B cell (primary cell): ENCODE measurements around the gene SPG7. TPM values are rescaled to one million over a fixed set of nuclear protein-coding genes. Genes with fewer than 3 reads are reported as not detected.

Experiments used
- ATAC-seq: fragments of 200-7000 bp; cut with Tn5 transposase; one replicate; pipeline ENCODE4 v1.10.0; 2021; ENCODE audit warnings: low read depth, mild to moderate bottlenecking, moderate number of reproducible peaks, moderate library complexity
- CTCF ChIA-PET: fragments of 350-600 bp; sonication (Branson Sonifier 250); formaldehyde crosslinking; loops from one replicate; lab custom pipeline; 2021; ENCODE audit warnings: antibody characterized with exemption, inconsistent platforms; lab: Charles Lee
- POLR2A ChIA-PET: fragments of 350-600 bp; sonication (Branson Sonifier 250); formaldehyde crosslinking; loops from one replicate; lab custom pipeline; 2021; ENCODE audit warnings: antibody characterized with exemption; lab: Charles Lee
- DNase-seq: peaks from one replicate; pipeline ENCODE4 v3.0.0; 2013
- H2AFZ ChIP-seq: 2 replicates; pipeline ENCODE4 v1.6.1; 2012; ENCODE audit warnings: mild to moderate bottlenecking, low read depth, low read length; ENCODE audit not compliant: insufficient read depth, poor library complexity, severe bottlenecking
- H3K27ac ChIP-seq, 2 donors: 1 replicate in 1 of 2; 2 replicates in 1 of 2; pipeline ENCODE4 v1.5.1; 2012 to 2013; ENCODE audit warnings: low read length in 2 of 2, mild to moderate bottlenecking in 2 of 2, moderate library complexity in 1 of 2
- H3K27me3 ChIP-seq, 4 experiments: fragments of 200-600 bp in 1 of 4; sonication (generic) in 1 of 4; replicated peaks in 1 of 4; 1 replicate in 2 of 4; 2 replicates in 2 of 4; pipeline versions ENCODE4 v1.6.1 to v1.7.0; 2013 to 2016; ENCODE audit warnings: low read length in 3 of 4, mild to moderate bottlenecking in 2 of 4, mixed read lengths in 1 of 4, moderate library complexity in 1 of 4; ENCODE audit not compliant: insufficient read depth in 4 of 4, control insufficient read depth in 3 of 4; ENCODE audit errors: control extremely low read depth in 1 of 4
- H3K36me3 ChIP-seq, 2 experiments: replicated peaks in 1 of 2; 1 replicate in 1 of 2; 2 replicates in 1 of 2; pipeline versions ENCODE4 v1.6.1 to v1.7.1; 2013; ENCODE audit warnings: low read length in 1 of 2; ENCODE audit not compliant: insufficient read depth in 2 of 2, control insufficient read depth in 1 of 2; ENCODE audit errors: control extremely low read depth in 1 of 2, extremely low read depth in 1 of 2
- H3K4me1 ChIP-seq, 2 donors: fragments of 200-600 bp in 1 of 2; sonication (generic) in 1 of 2; 1 replicate in 1 of 2; 2 replicates in 1 of 2; pipeline versions ENCODE4 v1.5.1 to v1.6.1; 2013 to 2017; ENCODE audit warnings: low read length in 2 of 2; ENCODE audit not compliant: control insufficient read depth in 2 of 2, insufficient read depth in 2 of 2
- H3K4me2 ChIP-seq: replicated peaks from 2 replicates; pipeline ENCODE3; 2012; ENCODE audit warnings: mild to moderate bottlenecking, low read depth, low read length; ENCODE audit not compliant: poor library complexity, severe bottlenecking
- H3K4me3 ChIP-seq, 5 experiments: fragments of 200-600 bp in 1 of 5; sonication (generic) in 1 of 5; 1 replicate in 3 of 5; 2 replicates in 2 of 5; pipeline versions ENCODE4 v1.5.1 to v1.7.0; 2011 to 2016; ENCODE audit warnings: low read length in 4 of 5, mild to moderate bottlenecking in 4 of 5, low read depth in 2 of 5, control low read depth in 1 of 5, moderate library complexity in 1 of 5; ENCODE audit not compliant: insufficient read depth in 1 of 5; ENCODE audit errors: control extremely low read depth in 1 of 5, extremely low read depth in 1 of 5
- H3K79me2 ChIP-seq: fragments of 200-600 bp; sonication (generic); one replicate; pipeline ENCODE4 v1.6.0; 2016; ENCODE audit warnings: low read length; ENCODE audit not compliant: control insufficient read depth, insufficient read depth
- H3K9ac ChIP-seq: fragments of 200-600 bp; sonication (generic); 2 replicates; pipeline ENCODE4 v1.6.1; 2017; ENCODE audit warnings: mild to moderate bottlenecking, low read length, moderate library complexity
- H3K9me3 ChIP-seq, 3 donors: one replicate each; pipeline versions ENCODE4 v1.6.1 to v1.7.1; 2013; ENCODE audit warnings: low read length in 2 of 3; ENCODE audit not compliant: control insufficient read depth in 2 of 3, insufficient read depth in 1 of 3; ENCODE audit errors: control extremely low read depth in 1 of 3
- H4K20me1 ChIP-seq: 2 replicates; pipeline ENCODE4 v1.6.0; 2012; ENCODE audit warnings: mild to moderate bottlenecking, low read length; ENCODE audit not compliant: insufficient read depth, control insufficient read depth, poor library complexity, severe bottlenecking
- H3K27ac Mint-ChIP-seq: one replicate; pipeline ENCODE4 v1.8.0; 2021; ENCODE audit warnings: mixed read lengths
- H3K27me3 Mint-ChIP-seq: one replicate; pipeline ENCODE4 v1.8.0; 2021; ENCODE audit warnings: mixed read lengths
- H3K4me1 Mint-ChIP-seq: one replicate; pipeline ENCODE4 v1.8.0; 2021; ENCODE audit warnings: mixed read lengths
- H3K4me3 Mint-ChIP-seq: one replicate; pipeline ENCODE4 v1.8.0; 2021; ENCODE audit warnings: mixed read lengths
- H3K9me3 Mint-ChIP-seq: one replicate; pipeline ENCODE4 v1.8.0; 2022; ENCODE audit warnings: mixed read lengths; ENCODE audit not compliant: insufficient read depth
- EZH2 ChIP-seq: IDR thresholded peaks from 2 replicates; pipeline ENCODE4 v1.6.1; 2012; ENCODE audit warnings: borderline replicate concordance, low read depth, mild to moderate bottlenecking, moderate library complexity, low read length; ENCODE audit not compliant: insufficient read depth, poor library complexity, severe bottlenecking
- WGBS: methylation state at CpG from one replicate; pipeline ENCODE4 v1.1.5; 2013; ENCODE audit warnings: missing lambda C conversion rate; ENCODE audit not compliant: insufficient coverage; 5-methylcytosine and 5-hydroxymethylcytosine counted together
- intact Hi-C: fragments of 100-400 bp; cut with micrococcal nuclease; formaldehyde crosslinking; loops from one replicate; pipeline ENCODE4 v1.10.0; 2022
- polyA plus RNA-seq: library from polyadenylated mRNA; depleted of rRNA; stranded (reverse); fragments of >200 nt; gene quantifications from 2 replicates; pipeline ENCODE4 v1.2.3, GENCODE V29; 2012
- total RNA-seq, 2 donors: library from RNA; stranded (reverse); fragments of 120-200 nt in 1 of 2; gene quantifications; 1 replicate in 1 of 2; 2 replicates in 1 of 2; pipeline versions ENCODE4 v1.2.3 to v1.2.4, GENCODE V29; 2013 to 2022
- TF ChIP-seq, protein P1 (sequence below): fragments of 200-600 bp; IDR thresholded peaks from one replicate; pipeline ENCODE4 v1.8.0; 2022; ENCODE audit warnings: antibody characterized with exemption, mild to moderate bottlenecking

SPG7 gene
- total and polyA plus RNA-seq, 2 donors (not counting 1 experiment from before 2014, with no cell fraction given): 146 to 157 TPM

DNA sequence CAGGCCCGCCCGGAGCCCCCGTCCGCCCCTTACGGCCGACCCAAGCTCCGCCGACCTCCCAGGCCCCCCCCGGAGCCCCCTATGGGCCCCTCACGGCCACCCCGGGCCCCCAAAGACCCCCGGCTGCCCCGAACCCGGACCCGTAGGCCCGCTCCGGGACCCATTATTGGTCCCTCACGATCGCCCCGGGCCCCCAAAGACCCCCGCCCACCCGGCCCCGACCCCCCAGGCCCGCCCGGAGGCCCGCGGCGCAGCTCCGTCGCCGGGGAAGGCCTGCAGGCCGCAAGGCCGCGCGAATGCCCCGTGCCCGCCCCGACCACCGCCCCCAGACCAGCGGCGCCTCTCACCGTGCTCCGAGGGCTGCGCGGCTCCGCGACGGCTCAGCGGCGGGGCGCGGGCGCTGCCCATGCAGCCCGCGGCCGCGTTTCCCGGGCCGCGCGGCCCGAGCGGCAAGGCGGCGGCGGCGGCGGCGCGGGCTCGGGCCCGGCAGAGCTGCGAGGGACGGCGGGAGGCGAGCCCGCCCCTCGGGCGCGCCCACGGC, 18.2 kb upstream of the SPG7 start:
- Mint-ChIP-seq H3K27ac (no peak overlapping the region), H3K9me3 (no peaks in the 10 kb centered on the region), H3K4me3 (no peak overlapping the region), H3K27me3 (no peaks in the 10 kb centered on the region), H3K4me1 (peaks cover 62% of the 10 kb centered on the region)
- intact Hi-C loops: loop anchor here (1.0 to 5.0 kb wide), 10 partner anchors 13 to 375 kb away; partner anchors contain the start of genes RPL13, SPATA2L and SPG7
- Histone ChIP-seq H3K9me3 (no peaks in the 10 kb centered on the region), H3K4me2 (peak overlapping the region; percentile 84), H3K4me3 (peak overlapping the region in 4 of 5 experiments; percentile 55 to 74 (median 61)), H3K27ac (peak overlapping the region; percentile 36 to 91), H3K27me3 (no peaks in the 10 kb centered on the region), H4K20me1 (peaks cover 60% of the 10 kb centered on the region), H3K9ac (peak overlapping the region; percentile 71), H3K36me3 (peaks cover 0 to 9% of the 10 kb centered on the region in 2 experiments), H3K79me2 (peaks cover 73% of the 10 kb centered on the region), H2AFZ (no peak overlapping the region), H3K4me1 (peaks cover 47 to 53% of the 10 kb centered on the region in 2 donors)
- WGBS: under 1% methylated on average over 75 of the region's 81 CpGs
- DNase-seq (no peak), ATAC-seq (no peak)
- ChIA-PET POLR2A (interaction anchor here (0.6 to 3.0 kb wide), 6 partner anchors 13 to 383 kb away, joined by 3 to 20 read pairs (median 4); partner anchors contain the start of genes SPG7 and TCF25), CTCF (no interaction called here)
- TF ChIP-seq, protein P1, sequence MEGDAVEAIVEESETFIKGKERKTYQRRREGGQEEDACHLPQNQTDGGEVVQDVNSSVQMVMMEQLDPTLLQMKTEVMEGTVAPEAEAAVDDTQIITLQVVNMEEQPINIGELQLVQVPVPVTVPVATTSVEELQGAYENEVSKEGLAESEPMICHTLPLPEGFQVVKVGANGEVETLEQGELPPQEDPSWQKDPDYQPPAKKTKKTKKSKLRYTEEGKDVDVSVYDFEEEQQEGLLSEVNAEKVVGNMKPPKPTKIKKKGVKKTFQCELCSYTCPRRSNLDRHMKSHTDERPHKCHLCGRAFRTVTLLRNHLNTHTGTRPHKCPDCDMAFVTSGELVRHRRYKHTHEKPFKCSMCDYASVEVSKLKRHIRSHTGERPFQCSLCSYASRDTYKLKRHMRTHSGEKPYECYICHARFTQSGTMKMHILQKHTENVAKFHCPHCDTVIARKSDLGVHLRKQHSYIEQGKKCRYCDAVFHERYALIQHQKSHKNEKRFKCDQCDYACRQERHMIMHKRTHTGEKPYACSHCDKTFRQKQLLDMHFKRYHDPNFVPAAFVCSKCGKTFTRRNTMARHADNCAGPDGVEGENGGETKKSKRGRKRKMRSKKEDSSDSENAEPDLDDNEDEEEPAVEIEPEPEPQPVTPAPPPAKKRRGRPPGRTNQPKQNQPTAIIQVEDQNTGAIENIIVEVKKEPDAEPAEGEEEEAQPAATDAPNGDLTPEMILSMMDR: no peak
- TF ChIP-seq EZH2: no peak
